ENCODE results near the gene DYNLT5. TPM values are rescaled to one million over a fixed set of nuclear protein-coding genes. Genes with fewer than 3 reads are reported as not detected.
A peak's percentile ranks its signal among the peaks of the same experiment; 100 is the strongest.
"Not testable (repeated sequence)": the region's sequence is repeated elsewhere in the genome, so short reads cannot be mapped to it uniquely, and the experiment has no call there.

The DYNLT5 gene
- total RNA-seq, 1 donor from 2014 or later = 0.30 TPM

- DNase-seq (ENCODE audit: low read depth) = peak; percentile 20
Observed at GRCh38 chr1:66788231-66788939, 36.1 kb downstream of the DYNLT5 start.

GRCh38 chr1:66791621-66792610, 39.7 kb downstream of the DYNLT5 start:
- no peak for DNase-seq (ENCODE audit: low read depth)

GRCh38 chr1:66795839-66796238, 43.6 kb downstream of the DYNLT5 start:
- DNase-seq (ENCODE audit: low read depth) = not testable (repeated sequence)

GRCh38 chr1:66809245-66809644, 57.0 kb downstream of the DYNLT5 start:
- no peak for DNase-seq (ENCODE audit: low read depth)

- DNase-seq (ENCODE audit: low read depth) = peak; percentile 68
Observed at GRCh38 chr1:66809736-66810326, 57.6 kb downstream of the DYNLT5 start.

GRCh38 chr1:66824771-66825170, 72.5 kb downstream of the DYNLT5 start:
- DNase-seq (ENCODE audit: low read depth) = no peak

Other genes starting within 250 kb of the DYNLT5 start
- gene SGIP1, start 218.3 kb upstream of the DYNLT5 start, total RNA-seq = 6.1 and 9.2 TPM in 2 replicates
- not detected in 2 replicates for gene INSL5, start 48.8 kb downstream of the DYNLT5 start, total RNA-seq
- 14.1 and 42.3 TPM in 2 replicates for gene DNAI4, start 172.4 kb downstream of the DYNLT5 start, total RNA-seq
- gene MIER1, start 172.5 kb downstream of the DYNLT5 start, total RNA-seq = 39.9 and 49.7 TPM in 2 replicates